ENCODE data around the gene RGS8.

Gene RGS8, protein sequence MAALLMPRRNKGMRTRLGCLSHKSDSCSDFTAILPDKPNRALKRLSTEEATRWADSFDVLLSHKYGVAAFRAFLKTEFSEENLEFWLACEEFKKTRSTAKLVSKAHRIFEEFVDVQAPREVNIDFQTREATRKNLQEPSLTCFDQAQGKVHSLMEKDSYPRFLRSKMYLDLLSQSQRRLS

DNA sequence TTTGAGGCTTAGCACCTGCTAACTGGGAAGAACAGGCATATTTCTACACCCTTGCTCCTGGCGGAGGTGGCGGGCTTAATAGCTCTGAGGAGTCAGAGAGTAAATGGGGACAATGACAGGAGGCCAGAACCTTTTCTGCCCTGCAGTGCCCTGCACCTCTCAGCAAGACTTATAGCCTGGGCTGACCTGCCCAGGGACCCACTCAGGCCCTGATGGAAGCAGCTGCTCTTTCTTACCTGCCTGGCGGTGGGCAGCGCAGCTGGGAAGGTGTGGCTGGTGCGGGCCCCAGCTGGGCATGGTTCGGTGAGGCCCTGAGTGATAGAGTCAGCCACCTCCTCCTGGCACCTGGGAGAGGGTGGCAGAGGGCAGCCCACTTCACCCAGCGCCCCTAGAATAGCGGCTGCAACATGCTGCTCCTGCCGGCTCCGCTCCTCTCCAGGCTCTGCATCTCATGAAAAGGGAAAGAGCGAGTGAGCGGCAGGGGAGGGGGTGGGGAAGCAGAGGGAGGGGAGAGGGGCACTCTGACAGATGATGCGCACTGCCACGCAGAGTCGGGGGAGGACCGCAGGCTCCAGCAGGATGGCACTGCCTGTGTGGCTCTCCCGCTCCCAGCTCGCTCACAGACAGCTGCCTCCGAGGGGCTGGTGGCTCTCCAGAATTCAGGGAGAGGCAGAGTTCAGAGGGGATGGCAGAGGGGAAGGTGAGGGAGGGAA, at the start of gene RGS8:
Gene RGS8, minus strand, starts transcription at position 472 of the 713 bp plus-strand sequence. CDS start 14,938 bp downstream, outside the sequence.
- DNase-seq = no peak

DNA sequence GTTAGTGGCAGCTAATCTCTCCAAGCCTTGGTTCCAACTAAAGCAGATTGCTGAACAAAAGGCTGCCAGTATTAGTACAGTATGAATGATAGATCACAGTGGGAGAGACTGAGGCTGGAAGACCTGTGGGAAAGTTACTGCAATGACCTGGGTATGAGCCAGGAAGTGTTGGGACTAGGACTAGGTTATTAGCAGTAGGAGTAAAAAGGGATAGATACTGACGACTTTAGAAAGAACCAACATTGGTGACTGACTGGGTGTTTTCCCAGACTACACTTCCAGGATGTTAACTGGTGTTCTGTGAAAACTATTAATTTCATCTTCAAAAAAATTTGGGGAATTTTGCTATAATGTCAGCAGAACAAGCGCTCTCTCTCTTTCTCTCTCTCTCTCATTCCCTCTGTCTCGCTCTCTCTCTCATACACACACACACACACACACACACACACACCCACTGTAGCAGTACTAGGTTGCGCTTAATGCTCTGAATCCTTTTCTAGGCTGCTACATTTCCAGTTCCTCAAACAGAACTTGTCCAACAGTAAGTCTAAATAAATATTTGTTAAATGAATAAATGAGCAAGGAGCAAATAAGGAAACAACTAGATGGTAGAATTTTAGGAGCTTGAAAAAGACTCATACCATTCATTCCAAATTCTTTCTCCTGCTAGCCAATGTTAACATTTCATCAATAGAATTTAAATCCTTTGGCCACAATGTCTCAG, 47.6 kb upstream of the RGS8 start:
- DNase-seq = no peak

DNA sequence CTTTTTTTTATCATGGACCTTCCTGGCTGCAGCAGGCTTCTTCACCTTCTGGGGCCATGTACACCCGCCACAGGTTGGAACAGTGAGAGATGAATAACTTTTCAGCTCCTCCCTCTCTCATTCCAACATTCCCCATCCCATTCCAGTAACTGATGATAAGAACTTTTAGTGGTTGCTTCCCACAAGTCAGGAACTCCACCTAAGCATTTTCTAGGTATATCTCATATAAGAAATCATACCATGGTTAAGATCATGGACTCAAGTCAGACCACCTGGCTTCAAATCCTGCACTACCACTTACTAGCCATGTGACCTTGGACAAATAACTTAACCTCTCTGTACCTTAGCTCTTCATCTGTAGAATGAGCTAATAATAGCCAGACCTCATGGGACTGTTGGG, 42.5 kb upstream of the RGS8 start:
- DNase-seq = no peak

DNA sequence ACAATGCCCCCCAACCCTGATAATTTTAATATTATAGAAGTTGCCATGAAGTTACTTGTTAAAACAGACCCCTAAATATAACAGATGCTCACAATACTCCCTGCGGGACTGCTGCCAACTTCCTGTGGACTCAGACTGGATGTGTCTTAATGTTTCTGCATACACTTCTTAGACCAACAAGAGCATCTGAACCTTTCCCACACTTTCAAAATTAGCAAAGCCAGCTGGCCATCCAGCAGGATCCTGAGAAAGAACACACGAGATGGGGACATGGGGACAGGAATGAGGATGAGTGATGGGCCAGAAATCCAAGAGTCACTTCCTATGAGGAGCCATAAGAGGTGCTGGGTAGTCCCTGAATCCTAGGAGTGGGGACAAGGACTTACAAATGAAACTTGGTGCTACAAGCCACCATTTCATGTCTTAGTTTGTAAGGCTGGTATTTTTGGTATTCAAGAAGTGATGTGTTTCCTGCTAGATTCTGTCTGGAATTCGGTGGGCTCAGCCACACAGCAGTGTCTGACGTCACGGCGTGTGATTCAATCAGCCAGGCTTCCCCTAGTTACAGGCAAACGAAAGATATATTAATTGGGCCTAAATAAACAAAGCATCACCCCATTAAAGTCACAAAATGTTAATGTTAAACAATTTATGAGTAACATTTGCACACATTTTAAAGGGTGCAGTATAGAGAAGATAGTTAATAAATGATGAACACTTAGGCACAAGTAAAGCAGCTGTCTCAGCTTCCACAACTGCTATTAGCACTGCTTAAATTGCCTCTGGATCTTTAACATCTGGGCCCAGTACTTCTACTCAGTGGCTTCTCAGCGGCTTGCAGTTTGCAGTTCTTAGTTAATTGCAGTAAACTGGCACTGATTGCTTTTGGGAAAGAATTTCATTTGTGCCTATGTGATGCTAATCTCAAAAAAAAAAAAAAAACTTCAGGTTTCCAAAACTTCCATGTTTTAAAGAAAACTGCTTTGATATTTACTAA, 41.2 kb upstream of the RGS8 start:
- DNase-seq = no peak

DNA sequence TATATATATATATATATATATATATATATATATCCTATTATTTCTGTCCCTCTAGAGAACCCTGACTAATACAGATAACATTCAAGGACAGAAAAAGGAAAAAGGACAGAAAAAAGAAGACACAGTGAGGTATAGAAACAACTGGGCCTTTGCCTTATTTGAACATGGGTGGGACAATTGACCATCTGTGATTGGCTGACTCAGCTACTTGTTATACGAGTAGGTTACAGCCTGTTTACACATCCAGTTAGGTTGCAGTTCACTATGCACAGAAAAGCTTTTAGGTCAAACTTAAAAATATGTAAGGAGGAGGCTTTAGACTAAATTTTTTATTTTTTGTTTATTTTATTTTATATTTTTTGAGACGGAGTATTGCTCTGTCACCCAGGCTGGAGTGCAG, 39.8 kb upstream of the RGS8 start:
- DNase-seq = no peak

DNA sequence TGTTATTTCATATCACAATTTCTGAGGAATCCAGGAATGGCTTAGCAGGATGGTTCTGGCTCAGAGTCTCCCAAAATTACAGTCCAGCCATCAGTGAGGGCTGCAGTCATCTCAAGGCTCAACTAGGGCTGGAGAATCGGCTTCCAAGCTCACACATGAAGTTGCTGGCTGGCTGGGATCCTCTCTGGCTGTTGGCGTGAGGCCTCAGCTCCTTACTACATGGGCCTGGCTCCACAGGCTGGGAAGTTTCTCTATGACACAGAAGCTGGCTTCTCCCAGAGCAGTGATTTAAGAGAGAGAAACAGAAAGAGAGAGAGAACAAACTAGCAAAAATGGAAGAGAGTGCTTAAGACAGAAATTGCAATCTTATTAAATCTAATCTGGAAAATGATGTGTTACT, 38.8 kb upstream of the RGS8 start:
- DNase-seq = no peak

DNA sequence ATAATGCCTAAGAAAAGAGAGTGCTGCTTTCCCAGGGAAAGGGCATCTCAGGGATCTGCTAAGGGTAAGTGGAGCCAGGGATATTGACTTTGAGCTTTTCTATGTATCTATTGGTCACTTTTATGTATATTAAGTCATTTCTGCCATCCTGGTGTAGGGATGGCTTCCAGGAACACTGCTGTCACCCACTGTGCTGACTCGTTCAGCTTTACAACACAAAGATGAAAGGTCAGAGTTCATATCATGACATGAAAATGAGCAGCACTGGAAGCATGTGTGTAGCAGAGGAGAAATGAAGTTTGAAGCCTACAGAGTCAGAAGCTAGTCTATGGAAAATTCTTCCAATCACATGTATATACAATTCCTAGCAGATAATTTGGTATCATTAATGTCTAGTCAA, 37.1 kb upstream of the RGS8 start:
- no peak for DNase-seq

DNA sequence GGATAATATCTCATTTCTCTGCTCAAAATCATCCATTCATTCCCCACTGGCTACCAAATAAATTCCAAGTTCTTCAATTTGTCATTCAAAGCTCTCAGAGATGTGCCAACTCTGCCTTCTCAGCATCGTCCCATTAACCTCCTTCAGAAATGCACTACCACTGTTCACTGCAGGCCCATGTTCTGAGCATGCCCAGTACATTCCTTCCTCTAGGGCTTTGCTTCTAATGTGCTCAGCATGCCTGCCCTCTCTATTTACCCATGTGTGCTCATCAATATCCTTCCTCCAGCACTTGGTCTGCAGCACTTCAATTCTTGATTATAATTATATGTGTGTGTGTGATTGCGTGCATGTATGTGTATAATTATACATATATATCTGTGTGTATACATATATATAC, 36.1 kb upstream of the RGS8 start:
- no peak for DNase-seq

DNA sequence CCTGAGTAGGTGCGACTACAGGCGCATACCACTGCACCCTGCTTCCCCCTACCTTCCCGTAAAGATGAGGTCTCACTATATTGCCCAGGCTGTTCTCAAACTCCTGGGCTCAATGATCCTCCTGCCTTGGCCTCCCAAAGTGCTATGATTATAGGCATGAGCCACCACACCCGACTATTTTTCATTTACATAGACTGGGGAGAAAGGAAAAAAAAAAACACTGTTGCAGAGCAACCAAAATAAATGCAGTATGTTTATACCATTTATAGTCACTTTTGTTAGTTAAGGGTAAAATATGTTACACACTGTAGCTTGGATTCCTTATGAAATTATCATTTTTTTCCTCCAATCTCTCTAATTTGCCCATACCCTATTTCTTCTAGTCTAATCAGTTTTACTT, 35.2 kb upstream of the RGS8 start:
- DNase-seq = no peak

DNA sequence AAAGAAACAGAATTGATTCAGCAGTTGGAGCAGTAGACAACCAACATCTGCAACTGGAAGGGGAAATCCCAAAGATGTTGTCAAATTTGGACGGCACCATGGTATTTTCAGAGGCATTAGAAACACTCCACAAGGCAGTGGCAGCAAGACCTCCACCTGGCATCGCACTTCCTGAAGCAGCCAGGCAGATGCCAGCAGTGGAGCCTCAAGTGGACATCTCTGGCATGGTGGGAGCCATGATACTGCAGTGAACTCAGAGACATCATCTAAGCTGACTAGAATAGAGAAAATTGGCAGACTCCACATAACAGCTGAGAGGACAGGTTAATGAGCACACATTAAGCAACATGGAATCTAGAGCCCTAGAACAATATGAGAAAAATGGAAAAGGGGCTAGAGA, 33.9 kb upstream of the RGS8 start:
- no peak for DNase-seq

DNA sequence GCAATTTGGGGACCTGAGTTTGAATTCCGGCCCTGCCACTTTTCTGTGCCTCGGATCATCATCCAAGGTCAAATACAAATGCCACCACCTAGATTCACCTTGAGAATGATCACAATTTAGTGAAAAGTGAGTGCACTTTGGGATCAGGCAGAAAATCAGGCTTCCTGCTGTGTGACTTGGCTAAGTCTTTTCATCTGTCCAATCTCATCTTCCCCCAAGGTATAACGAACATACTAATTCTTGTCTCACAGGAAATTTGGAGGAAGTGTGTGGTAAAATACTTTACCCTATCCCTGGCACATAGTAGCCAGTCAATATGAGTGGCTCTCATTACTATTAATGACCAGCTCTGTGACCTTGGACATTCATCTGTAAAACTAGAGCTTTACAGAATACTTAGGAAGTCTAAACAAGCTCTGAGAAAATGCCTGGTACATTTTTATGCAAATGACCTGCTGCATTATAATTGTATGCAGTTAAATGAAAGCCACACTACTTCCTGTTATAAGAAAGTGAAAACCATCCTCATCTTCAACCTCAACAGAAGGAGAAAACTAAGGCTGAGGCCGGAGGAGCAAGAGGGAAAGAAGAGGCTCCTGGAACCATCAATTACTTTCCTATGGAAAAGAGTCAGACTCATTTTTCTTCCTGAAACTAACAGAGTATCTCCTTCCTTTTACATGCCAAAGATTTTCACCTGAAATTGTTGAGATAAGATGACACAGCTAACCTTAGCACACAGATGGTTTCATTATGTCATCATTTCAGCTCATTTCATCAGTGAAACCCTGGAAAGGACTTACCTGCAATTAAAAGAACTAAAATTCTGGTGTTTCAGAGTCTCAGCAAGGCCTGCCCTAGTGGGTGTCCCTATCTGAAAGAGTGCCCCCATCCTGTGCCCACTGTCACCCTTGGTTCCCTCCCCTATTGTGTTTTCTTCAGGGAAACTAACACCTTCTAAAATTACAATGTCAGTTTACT, 32.6 kb upstream of the RGS8 start:
- DNase-seq = no peak

DNA sequence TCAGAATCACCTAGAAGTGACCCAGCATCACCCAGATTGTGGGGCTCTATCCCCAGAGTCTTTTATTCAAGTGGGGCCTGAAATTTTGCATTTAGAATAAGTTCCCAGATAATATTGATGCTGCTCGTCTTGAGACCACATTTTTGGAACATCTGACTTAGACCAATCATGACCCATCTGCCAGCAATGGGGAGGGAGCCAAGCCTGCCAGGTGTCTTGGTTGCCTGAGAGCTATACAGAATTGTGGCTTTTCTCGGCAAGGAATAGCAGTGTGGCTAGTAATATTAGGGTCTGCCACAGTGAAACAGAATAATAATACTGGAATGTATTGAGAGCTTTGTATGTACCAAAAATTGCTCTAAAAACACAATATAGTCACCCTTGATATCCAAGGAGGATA, 31.1 kb upstream of the RGS8 start:
- no peak for DNase-seq

DNA sequence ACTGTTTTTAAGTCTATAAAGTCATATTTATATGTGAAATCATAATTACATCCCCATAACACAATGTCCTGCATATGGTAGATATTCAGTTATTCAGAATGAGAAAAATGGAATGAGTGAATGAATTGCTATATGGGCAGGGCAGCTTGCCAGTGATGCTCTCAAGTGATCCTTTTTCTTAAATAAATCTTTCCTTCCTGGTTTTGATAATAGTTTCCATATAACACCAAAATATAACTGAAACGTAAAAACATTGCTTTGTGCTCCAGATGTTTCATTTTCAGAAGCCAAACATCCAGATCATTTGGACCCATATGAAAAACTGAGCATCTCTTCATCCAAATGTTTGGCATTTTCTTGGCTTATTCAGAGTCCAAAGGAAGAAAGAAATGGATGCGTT, 30.2 kb upstream of the RGS8 start:
- DNase-seq = no peak

DNA sequence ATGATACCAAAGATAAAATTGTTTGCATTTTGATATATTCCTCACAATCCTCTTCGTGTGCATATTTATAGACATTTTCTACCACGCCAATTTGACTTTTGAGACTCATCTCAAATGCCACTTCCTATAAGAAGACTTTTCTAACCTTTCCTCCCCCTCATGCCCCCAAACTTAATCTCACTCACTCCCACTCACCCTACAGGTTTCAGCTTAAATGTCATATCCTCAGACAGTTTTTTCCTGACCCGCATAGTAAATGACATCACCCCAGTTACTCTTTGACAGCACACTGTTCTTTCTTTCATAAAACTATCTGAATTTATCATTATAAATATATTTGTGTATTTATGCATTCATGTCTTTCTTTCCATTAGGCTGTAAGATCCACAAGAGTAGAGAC, 29.6 kb upstream of the RGS8 start:
- DNase-seq = no peak

DNA sequence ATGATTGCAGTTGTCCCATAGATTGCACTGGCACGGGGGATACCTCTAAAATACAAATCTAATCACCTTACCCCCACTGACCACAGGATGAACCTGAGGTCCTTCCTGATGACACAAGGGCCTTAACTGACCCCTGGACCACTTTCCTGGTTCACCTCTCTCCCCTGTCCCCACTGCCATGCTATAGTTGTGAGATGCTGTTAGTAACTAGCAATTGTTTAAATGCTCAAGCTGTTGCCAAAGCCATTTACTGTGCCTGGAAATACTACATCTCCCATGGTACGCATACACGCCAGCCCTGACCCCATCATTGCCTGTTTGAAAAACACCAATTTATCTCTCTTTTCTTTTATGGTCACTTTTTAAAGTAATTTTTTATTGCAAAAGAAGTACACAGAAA, 29.1 kb upstream of the RGS8 start:
- no peak for DNase-seq

DNA sequence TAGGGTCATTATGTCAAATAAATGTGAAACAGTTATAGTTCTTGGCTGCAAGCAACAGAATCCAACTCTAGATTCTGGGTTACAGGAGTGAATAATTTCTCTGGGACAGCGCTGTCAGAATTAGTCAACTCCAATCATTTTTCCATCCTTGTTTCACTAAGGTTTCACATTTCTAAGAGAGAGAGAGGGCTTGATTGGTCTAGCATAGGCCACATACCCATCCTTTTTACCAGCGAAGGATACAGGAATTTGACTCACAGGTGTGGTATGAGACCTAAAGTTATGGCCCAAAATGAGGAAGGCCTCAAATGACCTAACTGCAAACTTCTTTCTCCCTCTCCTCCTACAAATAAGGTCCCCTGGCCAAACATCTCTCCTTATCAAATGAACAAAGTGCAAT, 25.5 kb upstream of the RGS8 start:
- no peak for DNase-seq

DNA sequence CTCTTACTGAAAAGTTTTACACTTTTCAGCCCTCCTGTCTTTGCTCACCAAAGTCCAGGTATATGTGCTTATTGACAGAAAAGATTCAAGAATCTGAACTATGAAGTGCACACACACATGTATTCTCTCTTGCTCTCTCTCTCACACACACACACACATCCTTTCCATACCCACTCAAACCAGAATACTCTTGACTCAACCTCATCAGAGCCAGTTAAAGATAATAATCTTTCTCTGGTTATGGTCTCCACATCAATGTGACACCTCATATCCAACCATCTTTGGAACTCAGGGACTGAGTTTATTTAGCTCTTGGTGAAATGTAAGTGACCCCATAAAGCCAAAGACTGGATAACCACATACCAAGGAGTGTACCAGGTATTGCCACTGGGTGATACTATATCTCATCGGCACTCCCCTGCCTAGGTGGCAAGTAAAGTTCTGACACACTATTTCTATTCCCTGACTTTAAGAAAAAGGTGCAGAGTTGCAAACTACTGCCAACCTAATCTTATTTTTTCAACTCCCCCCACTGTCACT, 24.9 kb upstream of the RGS8 start:
- no peak for DNase-seq

DNA sequence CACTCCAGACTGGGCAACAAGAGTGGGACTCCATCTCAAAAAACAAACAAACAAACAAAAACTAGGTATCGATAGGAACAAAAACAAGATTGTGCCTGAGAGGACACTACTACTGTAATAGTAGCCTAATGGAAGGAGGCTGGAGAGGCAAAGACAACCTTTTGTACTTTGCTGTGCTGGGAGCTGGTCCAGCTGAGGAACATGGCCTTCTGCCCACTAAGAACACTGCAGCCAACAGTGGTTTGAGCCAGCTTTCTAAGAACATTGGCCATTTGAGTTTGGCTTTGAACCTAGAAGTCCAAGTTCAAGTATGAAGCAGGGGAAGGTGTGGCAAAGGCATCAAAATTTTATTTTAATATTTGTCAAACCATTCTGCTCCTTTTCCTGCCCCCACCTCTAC, 22.7 kb upstream of the RGS8 start:
- DNase-seq = no peak

DNA sequence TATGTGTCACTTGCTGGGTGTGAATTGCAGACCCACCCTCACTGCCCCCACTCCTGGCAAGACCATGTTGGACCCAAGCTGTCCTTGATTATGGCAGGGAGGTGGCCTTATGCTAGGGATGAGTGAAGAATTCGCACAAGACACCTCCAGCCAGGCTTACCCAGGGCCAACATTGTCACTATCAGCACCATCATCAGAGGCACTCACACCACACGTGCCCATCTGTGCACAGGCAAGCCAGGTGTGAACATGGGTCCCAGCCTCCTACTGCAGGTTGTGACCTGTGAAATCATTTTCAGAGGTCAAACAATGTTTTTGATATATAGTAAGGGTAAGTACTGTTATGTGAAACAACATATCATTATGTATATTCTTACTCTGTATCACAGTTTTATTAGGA, 20.3 kb upstream of the RGS8 start:
- DNase-seq = no peak

DNA sequence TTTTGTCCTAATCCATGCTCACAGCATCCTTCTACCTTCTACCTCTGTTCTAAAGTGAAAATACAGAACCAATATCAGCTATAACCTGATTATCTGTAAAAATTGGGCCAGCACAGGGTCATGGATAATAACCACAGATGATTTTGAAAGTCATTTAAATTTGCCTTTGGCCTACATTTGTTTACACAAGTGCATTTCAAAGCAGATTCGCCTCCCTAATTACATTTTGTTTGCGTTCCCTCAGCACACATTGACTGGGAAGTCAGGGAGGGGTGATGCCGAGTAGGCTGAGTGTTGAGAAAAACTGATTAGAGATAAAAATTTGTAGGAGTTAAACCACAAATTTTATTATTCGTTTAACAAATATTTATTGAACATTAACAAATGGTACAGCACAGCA, 19.2 kb upstream of the RGS8 start:
- no peak for DNase-seq

DNA sequence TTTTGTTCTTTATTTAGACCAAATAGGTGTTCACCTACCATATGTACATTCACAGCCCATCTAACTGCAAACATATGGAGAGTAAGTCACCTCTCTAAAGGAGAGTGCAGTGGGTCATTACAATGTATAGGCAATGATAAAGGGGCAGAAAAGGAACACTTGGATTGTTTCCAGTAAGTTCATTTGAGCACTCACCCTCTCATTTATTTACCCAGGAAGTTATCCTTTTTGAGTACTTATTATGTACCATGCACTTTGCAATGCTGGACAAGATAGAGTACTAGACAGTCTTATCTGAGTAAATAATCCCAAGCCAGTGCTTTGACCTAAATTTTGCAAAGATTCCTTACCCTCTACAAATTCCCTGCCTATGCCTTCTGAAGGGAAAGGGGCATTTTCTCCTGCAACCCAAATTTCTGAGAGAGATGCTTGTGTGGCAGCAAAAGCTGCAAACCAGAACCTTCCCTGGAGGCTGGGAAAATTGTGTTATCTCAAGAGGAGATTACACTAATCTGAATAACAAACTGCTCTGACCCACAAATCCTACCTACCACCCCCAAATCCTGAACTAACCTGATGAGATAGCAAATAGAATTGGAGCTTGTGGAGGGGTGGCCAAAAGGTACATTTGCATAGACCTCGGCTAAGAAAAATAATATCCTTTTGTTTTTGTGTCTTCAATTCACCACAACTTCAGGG, 18.6 kb upstream of the RGS8 start:
- DNase-seq = no peak
